Activated B cell treated with CpG ODN at 0.5 μM for 24 hours (primary cell): ENCODE measurements around the gene UGT2A3. TPM values are rescaled to one million over a fixed set of nuclear protein-coding genes. Genes with fewer than 3 reads are reported as not detected.

Source experiments
- ATAC-seq: fragments of 200-7000 bp; cut with Tn5 transposase; one replicate; pipeline ENCODE4 v1.10.0; 2021; ENCODE audit warnings: low read depth, mild to moderate bottlenecking, moderate library complexity
- CTCF ChIA-PET: fragments of 350-600 bp; sonication (Branson Sonifier 250); formaldehyde crosslinking; loops from one replicate; lab custom pipeline; 2021; ENCODE audit warnings: antibody characterized with exemption; lab: Charles Lee
- POLR2A ChIA-PET: fragments of 350-600 bp; sonication (Branson Sonifier 250); formaldehyde crosslinking; loops from one replicate; lab custom pipeline; 2021; ENCODE audit warnings: antibody characterized with exemption; lab: Charles Lee
- DNase-seq: peaks from one replicate; pipeline ENCODE4 v3.0.0; 2022
- H3K27ac Mint-ChIP-seq: one replicate; pipeline ENCODE4 v1.8.0; 2020; ENCODE audit warnings: mixed read lengths
- H3K27me3 Mint-ChIP-seq: one replicate; pipeline ENCODE4 v1.8.0; 2021; ENCODE audit warnings: mixed read lengths
- H3K36me3 Mint-ChIP-seq: one replicate; pipeline ENCODE4 v1.8.0; 2021; ENCODE audit warnings: low read depth, mixed read lengths
- H3K4me1 Mint-ChIP-seq: one replicate; pipeline ENCODE4 v1.8.0; 2021; ENCODE audit warnings: mixed read lengths
- H3K4me3 Mint-ChIP-seq: one replicate; pipeline ENCODE4 v1.8.0; 2020; ENCODE audit warnings: mild to moderate bottlenecking, mixed read lengths
- H3K9me3 Mint-ChIP-seq: one replicate; pipeline ENCODE4 v1.8.0; 2020; ENCODE audit warnings: mixed read lengths
- CTCF ChIP-seq: fragments of 200-600 bp; IDR thresholded peaks from one replicate; pipeline ENCODE4 v1.8.0; 2022; ENCODE audit warnings: antibody characterized with exemption, mild to moderate bottlenecking
- intact Hi-C: fragments of 100-400 bp; cut with micrococcal nuclease; formaldehyde crosslinking; loops from one replicate; pipeline ENCODE4 v1.15.1; 2024
- total RNA-seq: library from RNA; stranded (reverse); gene quantifications from 2 replicates; pipeline ENCODE4 v1.2.3, GENCODE V29; 2022

Gene UGT2A3
- total RNA-seq, 1 donor from 2014 or later: not detected

GRCh38 chr4:68895561-68896198 lies 55.9 kb downstream of the UGT2A3 start:
- ChIA-PET POLR2A (no interaction called here), CTCF (no interaction called here)
- no peaks in the 10 kb centered on the region for H3K36me3 Mint-ChIP-seq
- H3K4me1 Mint-ChIP-seq: no peaks in the 10 kb centered on the region
- peaks cover 2% of the 10 kb centered on the region for H3K9me3 Mint-ChIP-seq
- no peak overlapping the region for H3K4me3 Mint-ChIP-seq
- no peak for TF ChIP-seq CTCF
- H3K27me3 Mint-ChIP-seq: no peaks in the 10 kb centered on the region
- intact Hi-C loops: no loop called here
- no peak overlapping the region for H3K27ac Mint-ChIP-seq
- DNase-seq: no peak
- no peak for ATAC-seq

GRCh38 chr4:68892861-68893260 lies 58.7 kb downstream of the UGT2A3 start:
- no peaks in the 10 kb centered on the region for H3K4me1 Mint-ChIP-seq
- POLR2A ChIA-PET: no interaction called here
- no peak overlapping the region for H3K4me3 Mint-ChIP-seq
- H3K27me3 Mint-ChIP-seq: no peaks in the 10 kb centered on the region
- intact Hi-C loops: no loop called here
- DNase-seq (no peak), ATAC-seq (no peak)
- H3K27ac Mint-ChIP-seq: no peak overlapping the region
- CTCF ChIA-PET: no interaction called here
- no peaks in the 10 kb centered on the region for H3K36me3 Mint-ChIP-seq
- peaks cover 2% of the 10 kb centered on the region for H3K9me3 Mint-ChIP-seq
- no peak for TF ChIP-seq CTCF

GRCh38 chr4:68891678-68892077 lies 59.9 kb downstream of the UGT2A3 start:
- intact Hi-C loops: no loop called here

GRCh38 chr4:68885545-68885944 lies 66.1 kb downstream of the UGT2A3 start:
- no peak for TF ChIP-seq CTCF
- DNase-seq: no peak
- ChIA-PET CTCF (no interaction called here), POLR2A (no interaction called here)
- H3K36me3 Mint-ChIP-seq: no peaks in the 10 kb centered on the region
- no peaks in the 10 kb centered on the region for H3K4me1 Mint-ChIP-seq
- H3K27me3 Mint-ChIP-seq: no peaks in the 10 kb centered on the region
- H3K9me3 Mint-ChIP-seq: no peaks in the 10 kb centered on the region
- intact Hi-C loops: no loop called here
- ATAC-seq: no peak
- H3K27ac Mint-ChIP-seq: no peak overlapping the region
- no peak overlapping the region for H3K4me3 Mint-ChIP-seq

More at GRCh38 chr4:68891678-68892077, 59.9 kb downstream of the UGT2A3 start:
- no peaks in the 10 kb centered on the region for H3K36me3 Mint-ChIP-seq
- ATAC-seq: no peak
- H3K9me3 Mint-ChIP-seq: peaks cover 2% of the 10 kb centered on the region
- DNase-seq: no peak
- H3K4me3 Mint-ChIP-seq: no peak overlapping the region
- CTCF ChIA-PET: no interaction called here
- POLR2A ChIA-PET: no interaction called here
- TF ChIP-seq CTCF: no peak
- no peaks in the 10 kb centered on the region for H3K27me3 Mint-ChIP-seq
- no peaks in the 10 kb centered on the region for H3K4me1 Mint-ChIP-seq
- no peak overlapping the region for H3K27ac Mint-ChIP-seq

- no peak for ATAC-seq
- TF ChIP-seq CTCF: no peak
- ChIA-PET CTCF (no interaction called here), POLR2A (no interaction called here)
- Mint-ChIP-seq H3K9me3 (no peaks in the 10 kb centered on the region), H3K36me3 (no peaks in the 10 kb centered on the region), H3K4me3 (no peak overlapping the region), H3K4me1 (no peaks in the 10 kb centered on the region), H3K27me3 (no peaks in the 10 kb centered on the region), H3K27ac (no peak overlapping the region)
- DNase-seq: no peak
- intact Hi-C loops: no loop called here
Measured at GRCh38 chr4:68883870-68884269, 67.7 kb downstream of the UGT2A3 start.

Other genes starting within 250 kb of the UGT2A3 start
- gene UGT2B10, start 135.8 kb downstream of the UGT2A3 start, total RNA-seq: not detected in 2 replicates
- not detected in 2 replicates for gene UGT2B7, start 144.7 kb upstream of the UGT2A3 start, total RNA-seq